Activated naive CD8-positive, alpha-beta T cell treated with anti-CD3 and anti-CD28 coated beads, Interleukin-2, amount 50 U/mL, for 16 hours (primary cell): Measurements from ENCODE around the gene DLL1.

ENCODE experiments used
- DNase-seq: peaks from one replicate; pipeline ENCODE4 v3.0.0-alpha.2; 2020; ENCODE audit warnings: low read depth, low spot score

Gene DLL1

GRCh38 chr6:170233286-170234205 lies 57.3 kb downstream of the DLL1 start:
- no peak for DNase-seq
